Activated CD4-positive, alpha-beta memory T cell treated with anti-CD3 and anti-CD28 coated beads, Interleukin-2, amount 10 ng/mL, durations not matched to agents 7 days and 5 days (primary cell): ENCODE results near the gene GPRASP3. TPM values are rescaled to one million over a fixed set of nuclear protein-coding genes. Genes with fewer than 3 reads are reported as not detected.
"Not testable (repeated sequence)": the region's sequence is repeated elsewhere in the genome, so short reads cannot be mapped to it uniquely, and the experiment has no call there.

Experiments
- CTCF ChIA-PET: fragments of 350-600 bp; sonication (Branson Sonifier 250); formaldehyde crosslinking; loops from one replicate; lab custom pipeline; 2021; ENCODE audit warnings: antibody characterized with exemption, inconsistent platforms; lab: Charles Lee
- POLR2A ChIA-PET: fragments of 350-600 bp; sonication (Branson Sonifier 250); formaldehyde crosslinking; loops from one replicate; lab custom pipeline; 2021; ENCODE audit warnings: antibody characterized with exemption; lab: Charles Lee
- DNase-seq: peaks from one replicate; pipeline ENCODE4 v3.0.0-alpha.2; 2020
- H3K27ac Mint-ChIP-seq: one replicate; pipeline ENCODE4 v1.8.0; 2021; ENCODE audit warnings: mild to moderate bottlenecking, mixed read lengths
- H3K27me3 Mint-ChIP-seq: one replicate; pipeline ENCODE4 v1.8.0; 2021; ENCODE audit warnings: mixed read lengths
- H3K36me3 Mint-ChIP-seq: one replicate; pipeline ENCODE4 v1.8.0; 2021; ENCODE audit warnings: low read depth, mixed read lengths
- H3K4me1 Mint-ChIP-seq: one replicate; pipeline ENCODE4 v1.8.0; 2021; ENCODE audit warnings: mixed read lengths
- H3K4me3 Mint-ChIP-seq: one replicate; pipeline ENCODE4 v1.8.0; 2021; ENCODE audit warnings: mild to moderate bottlenecking, mixed read lengths
- H3K9me3 Mint-ChIP-seq: one replicate; pipeline ENCODE4 v1.8.0; 2021; ENCODE audit warnings: mixed read lengths
- total RNA-seq, 2 experiments: library from RNA; stranded (reverse); gene quantifications; one replicate each; pipeline ENCODE4 v1.2.3, GENCODE V29; 2021

GPRASP3 gene
- total RNA-seq, 2 experiments from 2014 or later = 1.6 to 2.0 TPM

GRCh38 chrX:102715967-102716366 is 4.6 kb upstream of the GPRASP3 start:
- ChIA-PET CTCF (no interaction called here), POLR2A (no interaction called here)
- Mint-ChIP-seq H3K4me1 (peaks cover 18% of the 10 kb centered on the region), H3K9me3 (no peaks in the 10 kb centered on the region), H3K4me3 (no peak overlapping the region), H3K27me3 (peaks cover 12% of the 10 kb centered on the region), H3K27ac (no peak overlapping the region), H3K36me3 (no peaks in the 10 kb centered on the region)
- no peak for DNase-seq

DNA sequence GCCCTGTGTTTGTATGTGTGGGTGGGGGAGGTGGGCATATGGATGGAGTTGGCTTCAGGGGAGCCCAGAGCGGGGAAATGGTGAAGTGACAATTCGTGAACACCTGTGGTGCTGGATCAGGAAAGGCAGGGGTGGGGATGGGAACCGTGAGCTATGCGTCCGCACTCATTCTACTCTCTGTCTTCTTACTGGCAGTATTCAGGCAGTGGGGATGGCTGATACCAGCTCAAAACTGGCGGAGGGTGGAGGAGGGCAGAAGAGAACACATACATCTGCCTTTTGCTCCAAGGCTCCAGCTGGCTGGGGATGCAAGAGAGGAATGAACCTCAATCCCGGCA is 595 bp downstream of the GPRASP3 start:
- POLR2A ChIA-PET, CTCF ChIA-PET, H3K27me3 Mint-ChIP-seq, DNase-seq, H3K9me3 Mint-ChIP-seq, H3K27ac Mint-ChIP-seq, H3K36me3 Mint-ChIP-seq: not testable (repeated sequence)
- peaks cover 12% of the 10 kb centered on the region for H3K4me1 Mint-ChIP-seq
- H3K4me3 Mint-ChIP-seq = peak overlapping the region; percentile 76

DNA sequence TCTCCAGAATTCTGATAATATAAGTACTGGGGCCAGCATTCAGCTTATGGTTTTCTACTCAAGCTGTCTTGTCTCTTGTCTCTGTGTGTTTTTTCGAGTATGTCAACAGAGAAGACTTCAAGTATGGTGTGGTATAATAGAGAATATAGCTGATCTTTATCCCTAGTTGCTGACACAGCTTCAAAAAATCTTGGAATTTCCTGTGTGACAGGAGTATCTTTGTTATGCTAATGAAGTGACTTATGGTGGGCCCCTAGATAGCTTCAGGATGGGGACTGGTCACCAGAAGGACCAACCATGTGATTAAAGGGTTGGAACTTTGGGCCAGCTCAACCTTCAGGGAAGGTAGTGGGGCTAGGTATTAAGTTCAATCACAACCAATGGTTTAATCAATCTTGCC is 2.9 kb downstream of the GPRASP3 start:
- ChIA-PET CTCF (no interaction called here), POLR2A (no interaction called here)
- H3K9me3 Mint-ChIP-seq = no peaks in the 10 kb centered on the region
- no peaks in the 10 kb centered on the region for H3K27me3 Mint-ChIP-seq
- H3K4me1 Mint-ChIP-seq = peaks cover 12% of the 10 kb centered on the region
- no peak overlapping the region for H3K27ac Mint-ChIP-seq
- H3K36me3 Mint-ChIP-seq = no peaks in the 10 kb centered on the region
- no peak overlapping the region for H3K4me3 Mint-ChIP-seq
- no peak for DNase-seq

GRCh38 chrX:102727761-102728160 is 7.2 kb downstream of the GPRASP3 start:
- POLR2A ChIA-PET = no interaction called here
- H3K9me3 Mint-ChIP-seq = no peaks in the 10 kb centered on the region
- H3K4me1 Mint-ChIP-seq = no peaks in the 10 kb centered on the region
- H3K4me3 Mint-ChIP-seq = no peak overlapping the region
- CTCF ChIA-PET = no interaction called here
- H3K36me3 Mint-ChIP-seq = no peaks in the 10 kb centered on the region
- no peaks in the 10 kb centered on the region for H3K27me3 Mint-ChIP-seq
- no peak for DNase-seq
- H3K27ac Mint-ChIP-seq = no peak overlapping the region

- Mint-ChIP-seq H3K27me3 (no peaks in the 10 kb centered on the region), H3K4me1 (no peaks in the 10 kb centered on the region), H3K27ac (no peak overlapping the region), H3K36me3 (no peaks in the 10 kb centered on the region), H3K9me3 (no peaks in the 10 kb centered on the region), H3K4me3 (no peak overlapping the region)
- ChIA-PET POLR2A (no interaction called here), CTCF (interaction anchor here (1.2 kb wide), 1 partner anchor 135 kb away, joined by 3 read pairs; no protein-coding TSS in a partner anchor)
- no peak for DNase-seq
These were observed 8.1 kb downstream of the GPRASP3 start for GRCh38 chrX:102728646-102729045.

DNA sequence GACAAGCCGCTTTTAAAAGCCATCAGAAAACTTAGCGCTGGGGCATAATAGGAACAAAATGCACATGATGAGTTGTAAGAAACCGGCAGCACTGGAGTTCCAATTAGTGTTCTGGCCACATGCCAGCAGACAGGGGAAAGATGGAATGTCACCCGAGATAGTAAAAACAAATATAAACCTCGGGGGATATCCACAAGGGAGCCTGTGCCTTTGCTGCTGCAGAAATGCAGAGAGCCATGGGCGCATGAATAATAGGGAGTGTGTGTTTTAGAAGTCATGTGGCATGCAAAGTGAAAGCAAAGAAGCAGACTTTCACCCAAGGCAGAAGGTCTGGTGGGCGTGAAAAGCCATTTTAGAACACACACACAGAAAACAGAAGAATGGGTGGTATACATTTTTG is 19.1 kb downstream of the GPRASP3 start:
- POLR2A ChIA-PET = no interaction called here
- no peak for DNase-seq
- CTCF ChIA-PET = no interaction called here
- Mint-ChIP-seq H3K4me1 (no peaks in the 10 kb centered on the region), H3K36me3 (no peaks in the 10 kb centered on the region), H3K9me3 (no peaks in the 10 kb centered on the region), H3K27ac (no peak overlapping the region), H3K4me3 (no peak overlapping the region), H3K27me3 (no peaks in the 10 kb centered on the region)

DNA sequence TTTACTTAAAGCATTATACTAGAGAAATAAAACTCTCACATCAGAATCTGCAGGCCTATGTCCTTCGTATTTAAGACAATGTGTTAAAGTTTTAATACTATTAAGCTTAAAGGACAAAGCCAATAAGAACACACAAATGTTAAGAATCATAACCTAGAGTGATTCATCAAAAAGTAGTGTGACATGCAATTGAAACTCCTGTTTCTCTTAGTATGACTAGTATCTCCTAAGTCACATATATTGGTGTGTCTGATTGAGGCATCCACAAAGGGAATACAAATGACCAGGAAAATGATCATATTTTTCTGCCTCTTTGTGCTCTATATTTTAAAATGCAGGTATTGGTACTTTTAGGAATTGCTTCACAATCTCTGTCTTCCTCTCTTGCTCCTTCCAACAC is 23.8 kb downstream of the GPRASP3 start:
- H3K27ac Mint-ChIP-seq = no peak overlapping the region
- POLR2A ChIA-PET = no interaction called here
- H3K4me3 Mint-ChIP-seq = no peak overlapping the region
- CTCF ChIA-PET = no interaction called here
- no peaks in the 10 kb centered on the region for H3K36me3 Mint-ChIP-seq
- H3K4me1 Mint-ChIP-seq = no peaks in the 10 kb centered on the region
- H3K9me3 Mint-ChIP-seq = no peaks in the 10 kb centered on the region
- no peak for DNase-seq
- no peaks in the 10 kb centered on the region for H3K27me3 Mint-ChIP-seq

DNA sequence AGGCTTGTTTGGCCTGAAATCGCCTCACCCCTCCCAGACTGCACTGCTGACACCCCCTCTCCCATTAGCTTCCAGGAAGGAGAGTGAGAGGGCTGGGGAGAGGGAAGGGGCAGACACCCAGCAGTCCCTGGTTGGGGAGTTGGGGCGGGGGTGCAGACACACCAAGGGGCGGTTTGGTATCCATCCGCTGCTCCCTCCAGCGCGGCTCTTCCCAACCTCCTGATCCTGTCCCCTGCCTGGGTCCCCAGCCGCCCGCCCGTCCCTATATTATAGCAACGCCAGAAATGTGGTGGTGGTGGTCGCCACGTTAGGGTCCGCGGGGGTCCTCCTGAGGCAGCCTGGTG is 24.9 kb downstream of the GPRASP3 start:
- Mint-ChIP-seq H3K9me3 (no peaks in the 10 kb centered on the region), H3K4me1 (no peaks in the 10 kb centered on the region), H3K36me3 (no peaks in the 10 kb centered on the region), H3K27me3 (no peaks in the 10 kb centered on the region), H3K4me3 (no peak overlapping the region), H3K27ac (no peak overlapping the region)
- CTCF ChIA-PET = no interaction called here
- POLR2A ChIA-PET = interaction anchor here (1.3 kb wide), 1 partner anchor 25 kb away, joined by 3 read pairs; the partner anchor contains the start of gene GPRASP3
- DNase-seq = no peak

DNA sequence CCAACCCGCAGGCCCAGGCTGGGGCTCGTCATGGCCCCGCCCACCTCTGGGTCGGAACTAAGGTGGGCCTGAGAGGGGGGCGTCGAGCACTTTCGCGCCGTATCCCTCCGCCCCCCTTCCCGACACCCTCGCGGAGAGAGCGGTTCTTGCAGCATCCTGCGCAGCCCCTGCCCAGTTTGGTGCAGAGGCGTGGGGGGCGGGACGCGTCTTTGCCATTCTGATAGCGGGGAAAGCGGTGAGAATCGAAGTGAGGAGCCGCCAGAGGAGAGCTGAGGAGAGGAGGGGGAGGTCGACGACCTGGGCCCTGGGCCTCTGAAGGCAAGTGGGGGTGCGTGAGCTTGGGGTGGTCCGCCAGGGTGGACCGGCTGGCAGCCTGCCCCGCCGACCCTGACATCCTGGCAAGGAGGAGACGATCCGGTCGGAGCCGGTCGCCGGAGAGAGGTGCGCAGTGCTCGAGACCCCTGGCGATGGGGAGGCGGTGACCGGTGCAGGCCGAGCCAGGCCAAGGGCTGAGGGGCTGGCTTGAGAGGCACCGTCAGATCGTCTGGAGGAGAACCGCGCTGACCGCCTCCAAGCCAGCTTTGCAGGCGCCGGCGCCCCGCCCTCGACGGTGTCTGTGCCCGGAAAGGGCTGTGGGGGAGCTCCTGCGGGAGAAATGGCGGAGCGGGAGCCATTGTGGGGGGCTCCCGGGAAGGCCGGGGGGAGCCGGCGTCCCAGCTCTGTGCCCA is 25.5 kb downstream of the GPRASP3 start:
- peak overlapping the region; percentile 62 for H3K4me3 Mint-ChIP-seq
- POLR2A ChIA-PET = interaction anchor here (1.3 kb wide), 1 partner anchor 26 kb away, joined by 3 read pairs; the partner anchor contains the start of gene GPRASP3
- no peaks in the 10 kb centered on the region for H3K27me3 Mint-ChIP-seq
- H3K9me3 Mint-ChIP-seq = no peaks in the 10 kb centered on the region
- DNase-seq = peak; percentile 16
- no peaks in the 10 kb centered on the region for H3K4me1 Mint-ChIP-seq
- CTCF ChIA-PET = no interaction called here
- H3K36me3 Mint-ChIP-seq = no peaks in the 10 kb centered on the region
- no peak overlapping the region for H3K27ac Mint-ChIP-seq

GRCh38 chrX:102765217-102765616 is 44.7 kb downstream of the GPRASP3 start:
- no peak for DNase-seq
- Mint-ChIP-seq H3K9me3 (no peaks in the 10 kb centered on the region), H3K27ac (no peak overlapping the region), H3K4me3 (no peak overlapping the region), H3K27me3 (no peaks in the 10 kb centered on the region), H3K4me1 (peaks cover 9% of the 10 kb centered on the region), H3K36me3 (no peaks in the 10 kb centered on the region)
- CTCF ChIA-PET = no interaction called here
- POLR2A ChIA-PET = no interaction called here

GRCh38 chrX:102765809-102766208 is 45.3 kb downstream of the GPRASP3 start:
- H3K36me3 Mint-ChIP-seq = no peaks in the 10 kb centered on the region
- no peaks in the 10 kb centered on the region for H3K9me3 Mint-ChIP-seq
- H3K27me3 Mint-ChIP-seq = no peaks in the 10 kb centered on the region
- no peak overlapping the region for H3K27ac Mint-ChIP-seq
- H3K4me3 Mint-ChIP-seq = no peak overlapping the region
- DNase-seq = no peak
- peaks cover 11% of the 10 kb centered on the region for H3K4me1 Mint-ChIP-seq
- POLR2A ChIA-PET = no interaction called here
- CTCF ChIA-PET = no interaction called here

DNA sequence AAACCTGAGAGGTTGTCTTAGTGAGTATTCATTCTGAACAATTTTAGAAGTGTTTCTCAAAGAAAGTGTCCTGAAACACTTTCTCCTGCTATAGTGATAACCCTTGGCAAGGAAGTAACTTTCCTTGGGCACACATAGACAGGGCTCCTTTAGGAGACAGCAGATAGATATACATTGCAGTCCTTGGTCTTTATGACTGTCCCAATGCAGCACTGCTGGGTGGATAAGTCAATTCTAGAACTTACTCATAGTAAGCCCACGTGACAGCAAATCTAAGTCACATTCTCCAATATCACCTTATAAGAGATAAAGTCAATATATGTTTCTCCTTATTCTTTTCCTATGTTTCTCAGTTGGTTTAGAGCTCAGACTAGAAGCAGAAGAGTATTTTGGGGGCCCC is 46.7 kb downstream of the GPRASP3 start:
- Mint-ChIP-seq H3K4me1 (peaks cover 11% of the 10 kb centered on the region), H3K36me3 (no peaks in the 10 kb centered on the region), H3K27ac (no peak overlapping the region), H3K9me3 (no peaks in the 10 kb centered on the region), H3K27me3 (no peaks in the 10 kb centered on the region), H3K4me3 (no peak overlapping the region)
- ChIA-PET POLR2A (no interaction called here), CTCF (interaction anchor here (1.3 kb wide), 1 partner anchor 185 kb away, joined by 3 read pairs; no protein-coding TSS in a partner anchor)
- DNase-seq = no peak

DNA sequence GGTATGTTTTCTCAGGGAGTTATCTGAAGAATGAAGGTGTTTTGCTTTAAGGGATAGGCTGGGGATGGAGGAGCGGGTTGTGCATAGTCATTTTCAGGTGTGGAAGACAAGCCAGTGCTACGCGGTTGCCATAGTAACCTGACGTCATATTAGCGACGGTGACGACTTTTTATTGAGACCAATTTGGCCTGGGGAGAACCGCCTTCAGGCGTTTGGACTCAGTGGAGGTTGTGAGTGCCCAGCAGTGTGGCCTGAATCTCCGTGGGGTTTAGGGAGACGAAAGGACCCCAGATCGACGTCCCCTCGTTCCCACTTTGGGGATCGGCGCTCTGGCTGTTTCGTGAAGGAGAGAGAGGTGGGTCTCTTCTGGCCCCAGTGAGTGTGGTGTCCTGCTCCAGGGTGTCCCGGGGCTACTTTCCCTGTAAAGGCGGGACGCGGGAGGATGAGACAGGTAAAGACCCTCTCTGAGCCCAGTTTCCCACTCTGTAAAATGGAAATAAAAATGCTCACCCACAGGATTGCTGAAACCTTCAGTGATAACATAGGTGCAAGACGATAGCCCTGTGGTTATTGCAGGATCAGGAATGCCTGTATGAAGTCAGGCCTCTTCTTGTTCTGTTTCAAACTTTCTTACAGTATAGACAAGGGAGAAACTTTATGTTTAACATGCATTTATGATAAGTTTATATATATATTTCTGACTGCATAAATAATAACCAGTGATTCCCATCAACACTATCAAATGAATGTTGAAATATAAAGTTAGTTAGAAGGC is 48.6 kb downstream of the GPRASP3 start:
- Mint-ChIP-seq H3K9me3 (no peaks in the 10 kb centered on the region), H3K4me1 (peaks cover 11% of the 10 kb centered on the region), H3K36me3 (peaks cover 2% of the 10 kb centered on the region), H3K27ac (peak overlapping the region; percentile 93), H3K27me3 (no peaks in the 10 kb centered on the region), H3K4me3 (peak overlapping the region; percentile 97)
- POLR2A ChIA-PET = no interaction called here
- CTCF ChIA-PET = no interaction called here
- DNase-seq = peak; percentile 84
